Measurements from ENCODE around the gene ATXN2. TPM values are rescaled to one million over a fixed set of nuclear protein-coding genes. Genes with fewer than 3 reads are reported as not detected.
"Not testable (repeated sequence)": the region's sequence is repeated elsewhere in the genome, so short reads cannot be mapped to it uniquely, and the experiment has no call there.

ATXN2 gene
- total RNA-seq, 1 donor from 2014 or later, result 14.2 TPM

DNA sequence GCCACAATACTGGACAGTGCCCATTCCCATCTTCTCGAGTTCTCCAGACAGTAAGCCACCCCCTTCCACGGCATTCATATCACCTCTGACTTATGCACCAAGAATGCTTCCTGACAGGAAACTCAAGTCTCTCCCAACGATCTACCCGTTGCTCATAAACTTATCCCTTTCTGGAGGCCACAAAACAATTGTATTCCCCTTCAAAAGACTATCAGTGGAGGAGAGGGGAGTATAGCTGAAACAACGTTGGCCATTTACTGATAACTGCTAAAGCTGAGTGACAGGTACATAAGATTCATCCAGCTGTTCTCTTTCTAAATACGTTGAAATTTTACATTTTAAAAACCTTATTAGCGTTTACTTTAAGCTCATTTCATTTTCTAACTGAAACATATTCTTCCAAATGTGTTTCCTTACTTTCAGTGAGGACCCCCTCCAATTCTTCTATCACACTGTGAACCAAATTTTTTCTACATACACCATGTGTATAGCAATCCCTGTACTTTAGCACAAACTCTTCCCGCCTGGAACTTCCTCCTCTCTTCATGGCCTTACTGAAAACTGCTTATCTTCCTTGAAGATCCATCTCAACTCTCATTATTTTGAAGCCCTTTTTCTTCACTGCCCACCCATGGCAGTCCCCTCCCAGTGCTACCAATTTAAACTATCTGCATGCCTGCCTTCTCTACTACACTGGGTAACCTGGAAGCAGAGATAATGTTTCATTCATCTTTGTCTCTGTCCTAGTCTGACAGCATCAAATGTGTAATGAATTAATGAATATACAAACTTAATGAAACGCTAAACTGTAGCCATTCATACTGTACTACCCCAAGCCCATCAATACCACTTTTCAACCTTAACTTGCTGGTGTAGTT, 28.8 kb downstream of the ATXN2 start:
- TF ChIP-seq, protein P1, sequence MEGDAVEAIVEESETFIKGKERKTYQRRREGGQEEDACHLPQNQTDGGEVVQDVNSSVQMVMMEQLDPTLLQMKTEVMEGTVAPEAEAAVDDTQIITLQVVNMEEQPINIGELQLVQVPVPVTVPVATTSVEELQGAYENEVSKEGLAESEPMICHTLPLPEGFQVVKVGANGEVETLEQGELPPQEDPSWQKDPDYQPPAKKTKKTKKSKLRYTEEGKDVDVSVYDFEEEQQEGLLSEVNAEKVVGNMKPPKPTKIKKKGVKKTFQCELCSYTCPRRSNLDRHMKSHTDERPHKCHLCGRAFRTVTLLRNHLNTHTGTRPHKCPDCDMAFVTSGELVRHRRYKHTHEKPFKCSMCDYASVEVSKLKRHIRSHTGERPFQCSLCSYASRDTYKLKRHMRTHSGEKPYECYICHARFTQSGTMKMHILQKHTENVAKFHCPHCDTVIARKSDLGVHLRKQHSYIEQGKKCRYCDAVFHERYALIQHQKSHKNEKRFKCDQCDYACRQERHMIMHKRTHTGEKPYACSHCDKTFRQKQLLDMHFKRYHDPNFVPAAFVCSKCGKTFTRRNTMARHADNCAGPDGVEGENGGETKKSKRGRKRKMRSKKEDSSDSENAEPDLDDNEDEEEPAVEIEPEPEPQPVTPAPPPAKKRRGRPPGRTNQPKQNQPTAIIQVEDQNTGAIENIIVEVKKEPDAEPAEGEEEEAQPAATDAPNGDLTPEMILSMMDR (conservative IDR thresholded peaks at IDR 0.05; ENCODE audit: low read depth, low read length), result no peak
- H3K4me3 ChIP-seq (ENCODE audit: low read depth, low read length), result no peak overlapping the region
- DNase-seq (ENCODE audit: low read depth), result peak; percentile 42

DNA sequence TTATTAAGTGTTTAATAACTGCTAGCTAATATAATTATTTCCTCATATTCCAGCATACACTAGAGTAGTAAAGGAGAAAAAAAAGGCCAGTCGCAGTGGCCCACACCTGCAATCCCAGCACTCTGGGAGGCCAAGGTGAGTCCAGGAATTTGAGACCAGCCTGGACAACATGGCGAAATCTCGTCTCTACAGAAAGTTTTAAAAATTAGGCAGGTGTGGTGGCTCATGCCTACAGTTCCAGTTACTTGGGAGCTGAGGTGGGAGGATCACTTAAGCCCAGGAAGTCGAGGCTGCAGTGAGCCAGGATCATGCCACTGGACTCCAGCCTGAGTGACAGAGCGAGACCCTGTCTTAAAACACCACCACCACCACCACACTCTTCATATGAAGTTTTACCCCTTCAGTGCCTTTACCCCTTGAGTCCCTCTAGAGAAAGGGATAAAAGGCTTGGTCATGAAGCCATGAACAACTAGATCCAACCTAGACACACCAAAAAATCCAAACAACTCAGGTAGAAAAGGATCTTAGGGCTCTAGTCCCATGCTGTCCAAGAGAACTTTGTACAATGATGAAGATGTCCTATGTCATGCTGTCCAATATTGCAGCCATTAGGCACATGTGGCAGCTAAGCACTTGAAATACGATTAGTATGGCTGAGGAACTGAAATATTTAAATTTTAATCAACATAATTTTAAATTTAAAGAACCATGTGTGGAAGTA, 29.6 kb downstream of the ATXN2 start:
- no peak for DNase-seq (ENCODE audit: low read depth)
- no peak overlapping the region for H3K4me3 ChIP-seq (ENCODE audit: low read depth, low read length)
- TF ChIP-seq, protein P1 (conservative IDR thresholded peaks at IDR 0.05; ENCODE audit: low read depth, low read length), result no peak

DNA sequence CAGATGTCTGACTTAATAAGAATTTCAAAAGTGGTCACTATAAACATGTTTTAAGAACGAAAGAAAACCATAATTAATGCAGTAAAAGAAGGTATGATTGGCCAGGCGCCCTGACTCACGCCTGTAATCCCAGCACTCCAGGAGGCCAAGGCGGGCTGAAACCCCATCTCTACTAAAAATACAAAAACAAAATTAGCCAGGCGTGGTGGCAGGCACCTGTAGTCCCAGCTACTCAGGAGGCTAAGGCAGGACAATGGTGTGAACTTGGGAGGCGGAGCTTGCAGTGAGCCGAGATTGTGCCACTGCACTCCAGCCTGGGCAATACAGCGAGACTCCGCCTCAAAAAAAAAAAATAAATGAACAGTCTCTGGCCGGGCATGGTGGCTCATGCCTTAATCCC, 38.3 kb downstream of the ATXN2 start:
- DNase-seq (ENCODE audit: low read depth); H3K4me3 ChIP-seq (ENCODE audit: low read depth, low read length): not testable (repeated sequence)

DNA sequence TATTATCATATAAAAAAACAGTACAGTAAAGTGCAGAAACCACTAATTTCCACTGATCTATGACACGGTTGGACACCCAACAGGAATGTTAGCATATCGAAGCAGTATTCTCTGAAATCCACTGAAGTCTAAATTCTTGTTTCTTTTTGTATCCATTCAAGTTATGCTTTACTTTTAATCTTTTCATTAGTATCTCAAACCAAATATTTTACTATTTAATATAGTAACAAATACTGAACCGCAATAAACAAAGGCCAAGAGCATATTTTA, 41.1 kb downstream of the ATXN2 start:
- H3K4me3 ChIP-seq (ENCODE audit: low read depth, low read length), result no peak overlapping the region
- DNase-seq (ENCODE audit: low read depth), result no peak
- TF ChIP-seq, protein P1 (conservative IDR thresholded peaks at IDR 0.05; ENCODE audit: low read depth, low read length), result no peak

DNA sequence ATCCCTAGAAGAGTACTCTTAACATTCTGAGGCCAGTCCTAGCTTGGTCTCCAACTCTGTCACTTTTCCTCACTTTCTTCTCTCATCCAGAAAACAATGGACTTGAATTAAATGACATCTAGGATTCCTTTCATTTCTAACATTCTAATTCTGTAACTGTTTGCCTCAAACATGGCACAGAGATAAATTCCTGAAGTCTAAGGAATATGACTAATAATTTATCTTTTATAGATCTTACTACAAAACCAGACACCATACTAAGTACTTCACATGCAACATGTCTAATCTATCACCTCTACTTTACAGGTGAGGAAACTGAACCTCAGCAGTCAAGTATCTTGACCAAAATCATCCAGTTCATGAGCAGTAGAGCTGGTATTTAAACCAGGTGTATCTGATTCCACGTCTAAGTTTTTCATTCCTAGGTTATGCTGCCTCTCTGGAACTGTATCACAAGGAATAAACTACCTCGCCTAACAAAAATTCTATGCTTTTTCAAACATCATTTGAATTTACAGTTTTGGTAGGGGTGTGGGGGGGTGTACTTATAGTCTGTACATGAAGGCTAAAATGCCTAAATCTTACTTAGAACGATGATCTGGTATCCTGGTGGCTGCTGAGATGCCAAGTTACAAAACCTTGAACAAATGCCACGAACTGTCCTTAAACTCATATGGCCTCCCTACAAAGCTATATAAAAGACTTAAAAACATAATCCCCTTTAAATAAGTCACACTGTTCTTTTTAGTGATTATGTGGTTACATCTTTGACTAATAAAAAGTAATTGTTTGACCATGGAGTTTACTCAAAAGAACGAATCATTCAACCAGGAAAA, 41.6 kb downstream of the ATXN2 start:
- no peak overlapping the region for H3K4me3 ChIP-seq (ENCODE audit: low read depth, low read length)
- DNase-seq (ENCODE audit: low read depth), result no peak
- TF ChIP-seq, protein P1 (conservative IDR thresholded peaks at IDR 0.05; ENCODE audit: low read depth, low read length), result no peak

DNA sequence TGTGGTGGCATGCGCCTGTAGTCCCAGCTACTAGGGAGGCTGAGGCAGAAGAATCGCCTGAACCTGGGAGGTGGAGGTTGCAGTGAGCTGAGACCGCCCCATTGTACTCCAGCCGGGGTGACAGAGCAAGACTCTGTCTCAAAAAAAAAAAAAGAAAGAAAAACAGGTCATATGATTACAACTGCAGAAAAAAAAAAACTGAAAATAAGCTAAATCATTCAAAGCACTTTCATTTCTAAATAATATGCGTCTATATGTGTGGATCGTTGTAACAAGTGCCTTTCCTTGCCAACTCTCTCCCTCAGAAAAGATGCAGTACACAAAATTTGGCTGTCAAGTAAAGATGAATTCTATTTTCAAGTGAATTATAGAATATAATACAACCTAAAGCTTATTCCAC, 42.4 kb downstream of the ATXN2 start:
- TF ChIP-seq, protein P1 (conservative IDR thresholded peaks at IDR 0.05; ENCODE audit: low read depth, low read length), result no peak
- no peak for DNase-seq (ENCODE audit: low read depth)

DNA sequence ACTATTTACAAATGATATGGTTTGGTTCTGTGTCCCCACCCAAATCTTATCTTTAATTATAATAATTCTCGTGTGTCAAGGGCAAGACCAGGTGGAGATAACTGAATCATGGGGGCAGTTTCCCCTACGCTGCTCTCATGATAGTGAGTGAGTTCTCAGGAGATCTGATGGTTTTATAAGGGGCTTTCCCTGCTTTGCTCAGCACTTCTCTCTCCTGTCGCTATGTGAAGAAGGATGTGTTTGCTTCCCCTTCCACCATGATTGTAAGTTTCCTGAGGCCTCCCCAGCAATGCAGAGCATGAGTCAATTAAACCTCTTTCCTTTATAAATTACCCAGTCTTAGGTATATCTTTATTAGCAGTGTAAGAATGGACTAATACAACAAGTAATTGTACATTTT, 43.8 kb downstream of the ATXN2 start:
- not testable (repeated sequence) for H3K4me3 ChIP-seq (ENCODE audit: low read depth, low read length); DNase-seq (ENCODE audit: low read depth)

More for the DNA sequence above, 42.4 kb downstream of the ATXN2 start:
- no peak overlapping the region for H3K4me3 ChIP-seq (ENCODE audit: low read depth, low read length)

Data from epithelial cell of proximal tubule (primary cell).